HL-60 (cell line): ENCODE results near the gene RABEPK.
"Not testable (repeated sequence)": the region's sequence is repeated elsewhere in the genome, so short reads cannot be mapped to it uniquely, and the experiment has no call there.

Source experiments
- GABPA ChIP-seq: IDR thresholded peaks from 2 replicates; pipeline ENCODE4 v1.6.1; 2012; ENCODE audit warnings: low read depth
- POLR2AphosphoS5 ChIP-seq: IDR thresholded peaks from 2 replicates; pipeline ENCODE4 v1.6.1; 2012; ENCODE audit warnings: low read depth
- TF ChIP-seq, protein P1 (sequence below): IDR thresholded peaks from one replicate; pipeline ENCODE4 v1.5.1; 2011; ENCODE audit warnings: low read length, control low read depth, inconsistent platforms; ENCODE audit not compliant: insufficient read depth

DNA sequence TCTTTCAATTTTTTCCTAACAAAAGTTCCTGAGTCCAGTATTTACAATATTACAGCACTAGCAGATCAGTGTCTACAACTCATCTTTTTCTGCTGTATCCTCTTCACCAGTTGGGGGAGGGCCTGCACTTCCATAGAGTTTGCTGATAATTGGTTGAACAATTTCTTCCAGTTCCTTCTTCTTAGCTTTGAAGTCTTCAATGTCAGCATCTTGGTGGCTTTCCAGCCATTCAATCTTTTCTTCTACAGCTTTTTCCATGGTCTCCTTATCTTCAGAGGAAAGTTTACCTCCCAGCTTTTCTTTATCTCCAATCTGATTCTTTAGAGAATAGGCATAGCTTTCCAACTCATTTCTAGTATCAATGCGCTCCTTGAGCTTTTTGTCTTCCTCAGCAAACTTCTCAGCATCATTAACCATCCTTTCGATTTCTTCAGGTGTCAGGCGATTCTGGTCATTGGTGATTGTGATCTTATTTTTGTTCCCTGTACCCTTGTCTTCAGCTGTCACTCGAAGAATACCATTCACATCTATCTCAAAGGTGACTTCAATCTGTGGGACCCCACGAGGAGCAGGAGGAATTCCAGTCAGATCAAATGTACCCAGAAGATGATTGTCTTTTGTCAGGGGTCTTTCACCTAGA, 36.3 kb downstream of the RABEPK start:
- TF ChIP-seq, protein P1, sequence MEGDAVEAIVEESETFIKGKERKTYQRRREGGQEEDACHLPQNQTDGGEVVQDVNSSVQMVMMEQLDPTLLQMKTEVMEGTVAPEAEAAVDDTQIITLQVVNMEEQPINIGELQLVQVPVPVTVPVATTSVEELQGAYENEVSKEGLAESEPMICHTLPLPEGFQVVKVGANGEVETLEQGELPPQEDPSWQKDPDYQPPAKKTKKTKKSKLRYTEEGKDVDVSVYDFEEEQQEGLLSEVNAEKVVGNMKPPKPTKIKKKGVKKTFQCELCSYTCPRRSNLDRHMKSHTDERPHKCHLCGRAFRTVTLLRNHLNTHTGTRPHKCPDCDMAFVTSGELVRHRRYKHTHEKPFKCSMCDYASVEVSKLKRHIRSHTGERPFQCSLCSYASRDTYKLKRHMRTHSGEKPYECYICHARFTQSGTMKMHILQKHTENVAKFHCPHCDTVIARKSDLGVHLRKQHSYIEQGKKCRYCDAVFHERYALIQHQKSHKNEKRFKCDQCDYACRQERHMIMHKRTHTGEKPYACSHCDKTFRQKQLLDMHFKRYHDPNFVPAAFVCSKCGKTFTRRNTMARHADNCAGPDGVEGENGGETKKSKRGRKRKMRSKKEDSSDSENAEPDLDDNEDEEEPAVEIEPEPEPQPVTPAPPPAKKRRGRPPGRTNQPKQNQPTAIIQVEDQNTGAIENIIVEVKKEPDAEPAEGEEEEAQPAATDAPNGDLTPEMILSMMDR: not testable (repeated sequence)
- not testable (repeated sequence) for TF ChIP-seq POLR2AphosphoS5, GABPA
